ENCODE measurements around the gene IFI27L2.
"Not testable (repeated sequence)": the region's sequence is repeated elsewhere in the genome, so short reads cannot be mapped to it uniquely, and the experiment has no call there.

Gene IFI27L2

GRCh38 chr14:94157197-94157596 is 27.8 kb upstream of the IFI27L2 start:
- no peak overlapping the region for H3K27ac ChIP-seq
- no peak for TF ChIP-seq CTCF (conservative IDR thresholded peaks at IDR 0.05; ENCODE audit: low read depth)
- ChIA-PET POLR2A (ENCODE audit: low non-redundant PET) (no interaction called here), CTCF (no interaction called here)
- DNase-seq (ENCODE audit: low spot score) = no peak

GRCh38 chr14:94156143-94156542 is 26.7 kb upstream of the IFI27L2 start:
- DNase-seq (ENCODE audit: low spot score); H3K27ac ChIP-seq; POLR2A ChIA-PET (ENCODE audit: low non-redundant PET); CTCF ChIA-PET: not testable (repeated sequence)

GRCh38 chr14:94153750-94154342 is 24.4 kb upstream of the IFI27L2 start:
- DNase-seq (ENCODE audit: low spot score) = no peak
- ChIA-PET POLR2A (ENCODE audit: low non-redundant PET) (no interaction called here), CTCF (interaction anchor here (0.7 kb wide), 1 partner anchor 87 kb away, joined by 7 read pairs; no protein-coding TSS in a partner anchor)
- TF ChIP-seq CTCF (conservative IDR thresholded peaks at IDR 0.05; ENCODE audit: low read depth) = no peak
- no peak overlapping the region for H3K27ac ChIP-seq

- ChIA-PET POLR2A (ENCODE audit: low non-redundant PET) (no interaction called here), CTCF (interaction anchor here (0.7 to 1.2 kb wide), 2 partner anchors 16 to 27 kb away, joined by 3 read pairs; no protein-coding TSS in a partner anchor)
- no peak overlapping the region for H3K27ac ChIP-seq
- no peak for TF ChIP-seq CTCF (conservative IDR thresholded peaks at IDR 0.05; ENCODE audit: low read depth)
- no peak for DNase-seq (ENCODE audit: low spot score)
These were observed 23.3 kb upstream of the IFI27L2 start for GRCh38 chr14:94152676-94153075.

GRCh38 chr14:94145902-94146527 is 16.6 kb upstream of the IFI27L2 start:
- ChIA-PET CTCF (interaction anchor here (0.6 to 1.1 kb wide), 3 partner anchors 9 to 35 kb away, joined by 3 to 7 read pairs (median 6); no protein-coding TSS in a partner anchor), POLR2A (ENCODE audit: low non-redundant PET) (no interaction called here)
- H3K27ac ChIP-seq = no peak overlapping the region
- TF ChIP-seq CTCF (conservative IDR thresholded peaks at IDR 0.05; ENCODE audit: low read depth) = no peak
- DNase-seq (ENCODE audit: low spot score) = no peak

- POLR2A ChIA-PET (ENCODE audit: low non-redundant PET) = no interaction called here
- no peak for TF ChIP-seq CTCF (conservative IDR thresholded peaks at IDR 0.05; ENCODE audit: low read depth)
- H3K27ac ChIP-seq = no peak overlapping the region
- DNase-seq (ENCODE audit: low spot score) = no peak
- CTCF ChIA-PET = interaction anchor here (0.9 kb wide), 1 partner anchor 13 kb away, joined by 3 read pairs; no protein-coding TSS in a partner anchor
These were observed 15.4 kb upstream of the IFI27L2 start for GRCh38 chr14:94144765-94145164.

GRCh38 chr14:94143711-94144110 is 14.3 kb upstream of the IFI27L2 start:
- TF ChIP-seq CTCF (conservative IDR thresholded peaks at IDR 0.05; ENCODE audit: low read depth) = no peak
- DNase-seq (ENCODE audit: low spot score) = no peak
- ChIA-PET CTCF (interaction anchor here (0.7 kb wide), 1 partner anchor 79 kb away, joined by 4 read pairs; no protein-coding TSS in a partner anchor), POLR2A (ENCODE audit: low non-redundant PET) (no interaction called here)
- H3K27ac ChIP-seq = no peak overlapping the region
